ENCODE data around the gene UNC13A.

The UNC13A gene

GRCh38 chr19:17614476-17614875 is 73.7 kb downstream of the UNC13A start:
- no peak for TF ChIP-seq CTCF (IDR thresholded peaks at IDR 0.05; ENCODE audit: borderline replicate concordance, control extremely low read depth, extremely low read depth, insufficient read depth, missing control alignments)
- in situ Hi-C loops (cut with MboI; ENCODE audit: low sequenced_read_pairs, unreplicated experiment), result no loop called here
- DNase-seq (ENCODE audit: low spot score), result no peak

GRCh38 chr19:17611462-17612244 is 76.5 kb downstream of the UNC13A start:
- no peak for TF ChIP-seq CTCF (IDR thresholded peaks at IDR 0.05; ENCODE audit: borderline replicate concordance, control extremely low read depth, extremely low read depth, insufficient read depth, missing control alignments)
- in situ Hi-C loops (cut with MboI; ENCODE audit: low sequenced_read_pairs, unreplicated experiment), result no loop called here
- no peak for DNase-seq (ENCODE audit: low spot score)

GRCh38 chr19:17610384-17610783 is 77.8 kb downstream of the UNC13A start:
- in situ Hi-C loops (cut with MboI; ENCODE audit: low sequenced_read_pairs, unreplicated experiment), result no loop called here
- peak; percentile 75 for DNase-seq (ENCODE audit: low spot score)
- TF ChIP-seq CTCF (IDR thresholded peaks at IDR 0.05; ENCODE audit: borderline replicate concordance, control extremely low read depth, extremely low read depth, insufficient read depth, missing control alignments), result no peak

- in situ Hi-C loops (cut with MboI; ENCODE audit: low sequenced_read_pairs, unreplicated experiment), result no loop called here
- DNase-seq (ENCODE audit: low spot score), result no peak
- no peak for TF ChIP-seq CTCF (IDR thresholded peaks at IDR 0.05; ENCODE audit: borderline replicate concordance, control extremely low read depth, extremely low read depth, insufficient read depth, missing control alignments)
These were observed 80.2 kb downstream of the UNC13A start for GRCh38 chr19:17607936-17608335.

- TF ChIP-seq CTCF (IDR thresholded peaks at IDR 0.05; ENCODE audit: borderline replicate concordance, control extremely low read depth, extremely low read depth, insufficient read depth, missing control alignments), result peak; percentile 10
- in situ Hi-C loops (cut with MboI; ENCODE audit: low sequenced_read_pairs, unreplicated experiment), result no loop called here
- DNase-seq (ENCODE audit: low spot score), result no peak
These were observed 81.5 kb downstream of the UNC13A start for GRCh38 chr19:17606590-17607185.

- in situ Hi-C loops (cut with MboI; ENCODE audit: low sequenced_read_pairs, unreplicated experiment), result no loop called here
- peak; percentile 53 for TF ChIP-seq CTCF (IDR thresholded peaks at IDR 0.05; ENCODE audit: borderline replicate concordance, control extremely low read depth, extremely low read depth, insufficient read depth, missing control alignments)
- peak; percentile 97 for DNase-seq (ENCODE audit: low spot score)
These were observed 82.2 kb downstream of the UNC13A start for GRCh38 chr19:17605761-17606589.

Data from GM13976 (cell line).